Measurements from ENCODE around the gene PRPSAP1.

The PRPSAP1 gene

GRCh38 chr17:76276461-76277299 is 77.0 kb downstream of the PRPSAP1 start:
- no peak for DNase-seq

- DNase-seq = no peak
Observed at GRCh38 chr17:76276069-76276431, 77.7 kb downstream of the PRPSAP1 start.

GRCh38 chr17:76275382-76276068 is 78.2 kb downstream of the PRPSAP1 start:
- DNase-seq = no peak

- no peak for DNase-seq
Observed at GRCh38 chr17:76274112-76274956, 79.4 kb downstream of the PRPSAP1 start.

- no peak for DNase-seq
Observed at GRCh38 chr17:76273445-76274111, 80.1 kb downstream of the PRPSAP1 start.

- DNase-seq = peak; percentile 55
Observed at GRCh38 chr17:76272541-76273444, 80.9 kb downstream of the PRPSAP1 start.

- DNase-seq = peak; percentile 87
Observed at GRCh38 chr17:76271669-76272540, 81.8 kb downstream of the PRPSAP1 start.

GRCh38 chr17:76270770-76271668 is 82.7 kb downstream of the PRPSAP1 start:
- DNase-seq = peak; percentile 35

- peak; percentile 35 for DNase-seq
Observed at GRCh38 chr17:76270127-76270592, 83.6 kb downstream of the PRPSAP1 start.

GRCh38 chr17:76268991-76269981 is 84.4 kb downstream of the PRPSAP1 start:
- DNase-seq = peak; percentile 19

GRCh38 chr17:76268015-76268749 is 85.5 kb downstream of the PRPSAP1 start:
- DNase-seq = peak; percentile 85

GRCh38 chr17:76267581-76268001 is 86.1 kb downstream of the PRPSAP1 start:
- peak; percentile 41 for DNase-seq

- DNase-seq = peak; percentile 24
Observed at GRCh38 chr17:76267051-76267576, 86.6 kb downstream of the PRPSAP1 start.

- peak; percentile 49 for DNase-seq
Observed at GRCh38 chr17:76266244-76266938, 87.3 kb downstream of the PRPSAP1 start.

GRCh38 chr17:76265624-76266243 is 88.0 kb downstream of the PRPSAP1 start:
- DNase-seq = peak; percentile 66
